GM12865 (cell line): Measurements from ENCODE around the gene DPP4.

Experiments used
- DNase-seq: peaks from one replicate; pipeline ENCODE4 v3.0.0; 2010; ENCODE audit warnings: low read depth
- H3K4me3 ChIP-seq: 2 replicates; pipeline ENCODE4 v1.5.1; 2011; ENCODE audit warnings: mild to moderate bottlenecking, low read depth, low read length, control low read depth
- TF ChIP-seq, protein P1 (sequence below): IDR thresholded peaks from 2 replicates; pipeline ENCODE4 v1.5.1; 2011; ENCODE audit warnings: low read length, control low read depth, low read depth, inconsistent platforms; ENCODE audit not compliant: insufficient read depth; ENCODE audit errors: missing control alignments

Gene DPP4

GRCh38 chr2:162011706-162012564 lies 62.1 kb downstream of the DPP4 start:
- H3K4me3 ChIP-seq: no peak overlapping the region
- no peak for DNase-seq
- TF ChIP-seq, protein P1, sequence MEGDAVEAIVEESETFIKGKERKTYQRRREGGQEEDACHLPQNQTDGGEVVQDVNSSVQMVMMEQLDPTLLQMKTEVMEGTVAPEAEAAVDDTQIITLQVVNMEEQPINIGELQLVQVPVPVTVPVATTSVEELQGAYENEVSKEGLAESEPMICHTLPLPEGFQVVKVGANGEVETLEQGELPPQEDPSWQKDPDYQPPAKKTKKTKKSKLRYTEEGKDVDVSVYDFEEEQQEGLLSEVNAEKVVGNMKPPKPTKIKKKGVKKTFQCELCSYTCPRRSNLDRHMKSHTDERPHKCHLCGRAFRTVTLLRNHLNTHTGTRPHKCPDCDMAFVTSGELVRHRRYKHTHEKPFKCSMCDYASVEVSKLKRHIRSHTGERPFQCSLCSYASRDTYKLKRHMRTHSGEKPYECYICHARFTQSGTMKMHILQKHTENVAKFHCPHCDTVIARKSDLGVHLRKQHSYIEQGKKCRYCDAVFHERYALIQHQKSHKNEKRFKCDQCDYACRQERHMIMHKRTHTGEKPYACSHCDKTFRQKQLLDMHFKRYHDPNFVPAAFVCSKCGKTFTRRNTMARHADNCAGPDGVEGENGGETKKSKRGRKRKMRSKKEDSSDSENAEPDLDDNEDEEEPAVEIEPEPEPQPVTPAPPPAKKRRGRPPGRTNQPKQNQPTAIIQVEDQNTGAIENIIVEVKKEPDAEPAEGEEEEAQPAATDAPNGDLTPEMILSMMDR: no peak

DNA sequence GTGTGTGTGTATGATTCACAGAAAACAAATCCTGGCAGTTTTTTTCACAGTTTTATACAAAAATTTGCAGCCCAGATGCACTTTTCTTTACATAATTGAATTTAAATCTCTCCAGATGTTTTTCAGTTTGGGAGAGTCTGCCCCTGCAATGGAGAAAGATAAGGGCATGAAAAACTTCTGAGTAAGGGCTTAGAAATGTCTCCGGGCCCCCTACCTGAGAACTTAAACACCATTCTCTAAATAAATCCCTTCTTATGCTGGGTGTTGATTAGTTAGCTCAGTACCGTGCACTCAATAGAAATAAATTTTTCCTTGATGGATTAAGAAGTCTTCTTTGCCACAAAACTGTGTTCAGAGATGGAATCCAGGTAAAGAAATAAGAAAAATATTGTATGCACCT lies 64.5 kb downstream of the DPP4 start:
- DNase-seq: no peak
- no peak overlapping the region for H3K4me3 ChIP-seq
- TF ChIP-seq, protein P1: no peak

DNA sequence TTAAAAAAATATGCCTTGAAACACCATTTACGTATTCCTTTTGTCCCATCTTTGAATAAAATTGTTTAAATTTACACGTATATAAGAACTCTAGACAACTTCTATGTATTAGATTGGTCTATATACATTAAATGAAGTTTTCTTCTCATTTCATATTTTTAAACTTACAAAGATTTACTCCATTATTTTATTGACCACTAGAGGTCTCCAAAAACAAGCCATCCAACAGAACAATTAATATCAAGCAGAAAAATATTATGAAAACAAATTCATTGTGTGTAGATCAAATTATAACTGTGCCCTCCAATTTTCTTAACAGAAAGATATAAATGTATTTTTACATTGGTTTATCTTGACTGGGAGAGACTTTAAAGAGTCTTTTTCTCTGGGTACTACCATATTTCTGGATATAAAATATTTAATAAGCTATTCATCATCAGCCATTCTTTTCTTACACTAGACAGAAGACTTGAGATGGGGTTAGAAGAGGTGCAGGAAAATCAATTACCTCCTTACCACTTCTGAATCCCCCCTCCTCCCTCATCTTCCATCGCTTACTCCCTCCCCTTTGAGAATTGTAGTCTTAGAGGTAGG lies 66.5 kb downstream of the DPP4 start:
- TF ChIP-seq, protein P1: peak; percentile 40
- DNase-seq: peak; percentile 12

GRCh38 chr2:162006337-162006736 lies 67.7 kb downstream of the DPP4 start:
- no peak overlapping the region for H3K4me3 ChIP-seq
- no peak for DNase-seq
- TF ChIP-seq, protein P1: no peak

More for the DNA sequence above, 66.5 kb downstream of the DPP4 start:
- H3K4me3 ChIP-seq: no peak overlapping the region

DNA sequence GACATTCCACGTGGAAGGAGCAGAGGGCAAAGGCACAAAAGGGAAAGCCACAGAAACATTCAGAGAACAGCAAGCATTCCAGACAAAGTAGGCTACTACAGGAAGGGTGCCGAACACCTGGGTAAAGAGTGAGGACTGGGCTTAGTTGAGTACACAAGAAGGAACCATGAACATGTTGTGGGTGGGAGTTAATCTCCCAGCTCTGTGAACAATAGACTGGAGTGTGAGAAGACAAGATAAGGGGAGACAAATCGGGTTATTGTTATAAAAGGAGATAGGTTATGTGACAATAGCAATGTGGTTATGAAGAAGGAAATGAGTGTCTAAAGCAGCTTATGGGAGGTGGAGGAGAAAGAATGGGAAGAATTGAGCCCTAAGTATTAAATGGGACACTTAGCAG lies 70.0 kb downstream of the DPP4 start:
- H3K4me3 ChIP-seq: no peak overlapping the region
- TF ChIP-seq, protein P1: no peak
- no peak for DNase-seq

DNA sequence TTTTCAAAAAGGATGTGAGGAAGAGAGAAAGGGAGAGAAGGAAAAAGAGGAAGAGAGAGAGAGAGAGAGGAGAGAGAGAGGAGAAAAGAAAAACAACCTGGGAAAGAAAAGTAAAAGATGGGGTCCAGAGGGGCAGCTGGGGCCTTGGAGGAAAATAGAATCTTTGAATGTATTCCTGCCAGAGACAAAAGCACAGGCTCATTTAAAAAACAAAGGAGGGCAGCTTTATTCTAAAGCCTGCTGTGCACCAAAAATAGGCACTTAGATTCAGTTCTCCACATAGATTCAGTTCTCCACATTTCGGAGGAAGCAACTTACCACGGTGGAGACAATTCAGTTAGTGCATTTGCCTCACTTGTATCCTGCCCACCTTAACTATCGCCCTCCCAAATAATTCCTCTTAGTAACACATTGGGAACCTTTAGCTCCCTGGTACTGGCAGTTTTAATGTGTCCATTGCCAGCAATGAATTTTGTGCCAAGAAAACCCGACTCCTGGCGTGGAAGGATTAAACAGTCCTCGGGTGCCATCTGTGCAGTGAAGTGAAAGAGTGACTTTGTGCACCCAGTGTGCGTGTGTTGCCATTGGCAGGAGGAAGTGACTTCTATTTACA lies 71.3 kb downstream of the DPP4 start:
- H3K4me3 ChIP-seq: no peak overlapping the region
- DNase-seq: no peak
- TF ChIP-seq, protein P1: no peak
